ENCODE measurements around the gene SLX4IP. TPM values are rescaled to one million over a fixed set of nuclear protein-coding genes. Genes with fewer than 3 reads are reported as not detected.

Gene SLX4IP
- total RNA-seq, 2 experiments from 2014 or later = 1.6 to 1.8 TPM

DNA sequence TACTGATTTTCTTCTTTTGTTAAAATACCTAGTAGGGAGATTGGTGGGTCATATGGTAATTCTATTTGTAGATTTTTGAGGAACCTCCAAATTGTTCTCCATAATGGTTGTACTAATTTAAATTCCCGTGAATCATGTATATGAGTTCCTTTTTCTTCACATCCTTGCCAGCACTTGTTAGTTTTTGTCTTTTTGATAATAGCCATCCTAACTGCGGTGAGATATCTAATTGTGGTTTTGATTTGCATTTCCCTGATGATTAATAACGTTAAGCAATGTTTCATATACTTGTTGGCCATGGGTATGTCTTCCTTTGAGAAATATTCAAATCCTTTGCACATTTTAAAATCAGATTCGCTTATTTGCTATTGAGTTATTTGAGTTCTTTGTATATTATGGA lies 127.8 kb downstream of the SLX4IP start:
- H3K4me3 Mint-ChIP-seq = no peak overlapping the region
- Histone ChIP-seq H3K27me3 (ENCODE audit: control insufficient read depth in 1 of 2, insufficient read depth in 2 of 2, low read length in 2 of 2) (no peaks in the 10 kb centered on the region), H3K4me1 (ENCODE audit: insufficient read depth, low read length) (no peaks in the 10 kb centered on the region), H3K27ac (ENCODE audit: low read depth in 1 of 2, low read length in 2 of 2) (no peak overlapping the region), H3K4me3 (ENCODE audit: low read length) (no peak overlapping the region), H3K9me3 (ENCODE audit: control insufficient read depth in 1 of 2, insufficient read depth in 1 of 2, low read length in 2 of 2) (peaks cover 0 to 4% of the 10 kb centered on the region in 2 experiments), H3K36me3 (ENCODE audit: insufficient read depth, low read length) (no peaks in the 10 kb centered on the region)
- peaks cover 79% of the 10 kb centered on the region for H3K36me3 Mint-ChIP-seq (ENCODE audit: low read depth)
- intact Hi-C loops (cut with DNase I, micrococcal nuclease) = no loop called here
- no peaks in the 10 kb centered on the region for H3K27me3 Mint-ChIP-seq
- CTCF ChIA-PET = no interaction called here
- no peak overlapping the region for H3K27ac Mint-ChIP-seq
- H3K4me1 Mint-ChIP-seq (ENCODE audit: low read depth) = peaks cover 32% of the 10 kb centered on the region
- no peaks in the 10 kb centered on the region for H3K9me3 Mint-ChIP-seq
- ATAC-seq (ENCODE audit: poor library complexity) (no peak), DNase-seq (no peak)
- TF ChIP-seq, protein P1, sequence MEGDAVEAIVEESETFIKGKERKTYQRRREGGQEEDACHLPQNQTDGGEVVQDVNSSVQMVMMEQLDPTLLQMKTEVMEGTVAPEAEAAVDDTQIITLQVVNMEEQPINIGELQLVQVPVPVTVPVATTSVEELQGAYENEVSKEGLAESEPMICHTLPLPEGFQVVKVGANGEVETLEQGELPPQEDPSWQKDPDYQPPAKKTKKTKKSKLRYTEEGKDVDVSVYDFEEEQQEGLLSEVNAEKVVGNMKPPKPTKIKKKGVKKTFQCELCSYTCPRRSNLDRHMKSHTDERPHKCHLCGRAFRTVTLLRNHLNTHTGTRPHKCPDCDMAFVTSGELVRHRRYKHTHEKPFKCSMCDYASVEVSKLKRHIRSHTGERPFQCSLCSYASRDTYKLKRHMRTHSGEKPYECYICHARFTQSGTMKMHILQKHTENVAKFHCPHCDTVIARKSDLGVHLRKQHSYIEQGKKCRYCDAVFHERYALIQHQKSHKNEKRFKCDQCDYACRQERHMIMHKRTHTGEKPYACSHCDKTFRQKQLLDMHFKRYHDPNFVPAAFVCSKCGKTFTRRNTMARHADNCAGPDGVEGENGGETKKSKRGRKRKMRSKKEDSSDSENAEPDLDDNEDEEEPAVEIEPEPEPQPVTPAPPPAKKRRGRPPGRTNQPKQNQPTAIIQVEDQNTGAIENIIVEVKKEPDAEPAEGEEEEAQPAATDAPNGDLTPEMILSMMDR (IDR thresholded peaks at IDR 0.05) = no peak
- POLR2A ChIA-PET = no interaction called here

DNA sequence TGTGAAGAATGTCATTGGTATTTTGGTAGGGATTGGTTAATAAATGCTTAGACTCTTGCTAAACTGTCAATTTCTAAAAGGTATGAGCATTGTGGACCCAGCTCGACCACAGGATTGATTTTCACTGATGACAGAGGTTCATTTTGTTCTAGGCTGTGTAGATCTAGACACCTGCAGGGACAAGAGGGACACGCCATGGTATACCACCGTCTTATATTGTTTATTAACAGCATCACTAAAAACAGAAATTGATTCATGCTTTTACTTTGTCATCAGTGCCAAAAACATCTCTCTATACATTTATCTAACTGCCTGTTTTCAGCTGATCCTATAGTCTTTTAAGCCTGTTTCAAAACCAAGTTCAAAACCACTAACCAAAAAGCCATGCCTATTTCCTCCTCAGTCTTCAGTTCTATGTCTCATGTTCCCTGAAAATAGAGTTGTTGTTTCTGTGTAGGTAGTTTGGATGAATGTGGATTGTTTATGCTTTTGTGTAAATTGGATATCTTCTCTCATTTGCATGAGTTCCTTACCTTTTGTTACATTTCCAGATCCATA lies 128.9 kb downstream of the SLX4IP start:
- Histone ChIP-seq H3K27ac (ENCODE audit: low read depth in 1 of 2, low read length in 2 of 2) (no peak overlapping the region), H3K36me3 (ENCODE audit: insufficient read depth, low read length) (no peaks in the 10 kb centered on the region), H3K9me3 (ENCODE audit: control insufficient read depth in 1 of 2, insufficient read depth in 1 of 2, low read length in 2 of 2) (peaks cover 0 to 4% of the 10 kb centered on the region in 2 experiments), H3K4me1 (ENCODE audit: insufficient read depth, low read length) (no peaks in the 10 kb centered on the region), H3K27me3 (ENCODE audit: control insufficient read depth in 1 of 2, insufficient read depth in 2 of 2, low read length in 2 of 2) (no peaks in the 10 kb centered on the region), H3K4me3 (ENCODE audit: low read length) (no peak overlapping the region)
- no peak overlapping the region for H3K4me3 Mint-ChIP-seq
- ATAC-seq (ENCODE audit: poor library complexity) = no peak
- H3K36me3 Mint-ChIP-seq (ENCODE audit: low read depth) = peaks cover 72% of the 10 kb centered on the region
- no peaks in the 10 kb centered on the region for H3K27me3 Mint-ChIP-seq
- no peak overlapping the region for H3K27ac Mint-ChIP-seq
- ChIA-PET CTCF (no interaction called here), POLR2A (no interaction called here)
- intact Hi-C loops (cut with DNase I, micrococcal nuclease) = no loop called here
- no peaks in the 10 kb centered on the region for H3K9me3 Mint-ChIP-seq
- H3K4me1 Mint-ChIP-seq (ENCODE audit: low read depth) = peaks cover 25% of the 10 kb centered on the region
- DNase-seq = no peak
- TF ChIP-seq, protein P1 (IDR thresholded peaks at IDR 0.05) = no peak

DNA sequence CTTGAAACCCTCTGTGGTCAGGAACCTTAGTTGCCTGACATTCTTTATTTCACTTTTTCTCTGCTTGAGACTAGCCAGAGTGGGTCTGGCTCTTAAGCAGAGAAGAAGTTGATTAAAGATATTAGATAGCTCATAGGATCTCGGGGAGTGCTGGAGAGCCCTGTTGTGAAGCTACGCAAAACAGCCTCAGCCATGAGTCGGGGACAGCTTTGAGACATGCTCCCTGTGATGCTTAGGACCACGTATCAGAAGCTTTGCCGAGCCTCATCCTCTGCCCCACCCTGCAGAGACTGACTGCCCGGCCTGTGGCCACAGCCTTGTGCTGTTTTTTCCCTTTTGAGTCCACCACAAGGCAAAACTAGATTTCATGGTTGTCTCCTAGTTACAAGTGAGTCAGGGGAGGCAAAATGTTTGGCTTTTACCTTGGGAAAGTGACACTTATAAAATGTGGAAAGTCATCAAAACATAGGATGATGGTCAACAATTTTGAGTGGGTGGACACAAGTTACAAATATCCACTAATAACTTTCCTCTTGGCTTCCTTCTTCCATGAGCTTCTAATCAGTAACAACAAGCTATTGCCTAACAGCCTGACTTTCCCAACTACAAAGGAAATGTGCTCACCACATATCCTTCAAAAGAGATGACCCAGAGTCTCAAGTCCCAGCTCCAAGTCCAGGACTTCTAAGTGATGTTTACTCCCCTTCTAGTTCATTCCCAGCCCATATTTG lies 130.3 kb downstream of the SLX4IP start:
- no peaks in the 10 kb centered on the region for H3K36me3 ChIP-seq (ENCODE audit: insufficient read depth, low read length)
- TF ChIP-seq, protein P1 (IDR thresholded peaks at IDR 0.05) = no peak
- intact Hi-C loops (cut with DNase I, micrococcal nuclease) = no loop called here
- H3K4me3 ChIP-seq (ENCODE audit: low read length) = no peak overlapping the region
- Mint-ChIP-seq H3K36me3 (ENCODE audit: low read depth) (peaks cover 68% of the 10 kb centered on the region), H3K27me3 (no peaks in the 10 kb centered on the region), H3K4me3 (no peak overlapping the region), H3K4me1 (ENCODE audit: low read depth) (peaks cover 22% of the 10 kb centered on the region), H3K27ac (no peak overlapping the region), H3K9me3 (no peaks in the 10 kb centered on the region)
- ChIA-PET CTCF (no interaction called here), POLR2A (no interaction called here)
- H3K9me3 ChIP-seq (ENCODE audit: control insufficient read depth in 1 of 2, insufficient read depth in 1 of 2, low read length in 2 of 2) = peaks cover 0 to 4% of the 10 kb centered on the region in 2 experiments
- H3K27ac ChIP-seq (ENCODE audit: low read depth in 1 of 2, low read length in 2 of 2) = no peak overlapping the region
- no peaks in the 10 kb centered on the region for H3K27me3 ChIP-seq (ENCODE audit: control insufficient read depth in 1 of 2, insufficient read depth in 2 of 2, low read length in 2 of 2)
- ATAC-seq (ENCODE audit: poor library complexity) = no peak
- H3K4me1 ChIP-seq (ENCODE audit: insufficient read depth, low read length) = no peaks in the 10 kb centered on the region
- DNase-seq = no peak

Measured in CD4-positive, alpha-beta T cell (primary cell).